ENCODE measurements around the gene TNIK.

The TNIK gene

GRCh38 chr3:171092467-171092911 lies 367.7 kb downstream of the TNIK start:
- Histone ChIP-seq H3K4me1 (peaks cover 0 to 7% (median 0%) of the 10 kb centered on the region in 4 donors), H3K9me3 (no peaks in the 10 kb centered on the region), H3K27ac (no peak overlapping the region), H3K27me3 (no peaks in the 10 kb centered on the region), H3K4me3 (no peak overlapping the region), H3K36me3 (peaks cover 0 to 4% (median 0%) of the 10 kb centered on the region in 3 donors)
- DNase-seq = no peak
- TF ChIP-seq, protein P1, sequence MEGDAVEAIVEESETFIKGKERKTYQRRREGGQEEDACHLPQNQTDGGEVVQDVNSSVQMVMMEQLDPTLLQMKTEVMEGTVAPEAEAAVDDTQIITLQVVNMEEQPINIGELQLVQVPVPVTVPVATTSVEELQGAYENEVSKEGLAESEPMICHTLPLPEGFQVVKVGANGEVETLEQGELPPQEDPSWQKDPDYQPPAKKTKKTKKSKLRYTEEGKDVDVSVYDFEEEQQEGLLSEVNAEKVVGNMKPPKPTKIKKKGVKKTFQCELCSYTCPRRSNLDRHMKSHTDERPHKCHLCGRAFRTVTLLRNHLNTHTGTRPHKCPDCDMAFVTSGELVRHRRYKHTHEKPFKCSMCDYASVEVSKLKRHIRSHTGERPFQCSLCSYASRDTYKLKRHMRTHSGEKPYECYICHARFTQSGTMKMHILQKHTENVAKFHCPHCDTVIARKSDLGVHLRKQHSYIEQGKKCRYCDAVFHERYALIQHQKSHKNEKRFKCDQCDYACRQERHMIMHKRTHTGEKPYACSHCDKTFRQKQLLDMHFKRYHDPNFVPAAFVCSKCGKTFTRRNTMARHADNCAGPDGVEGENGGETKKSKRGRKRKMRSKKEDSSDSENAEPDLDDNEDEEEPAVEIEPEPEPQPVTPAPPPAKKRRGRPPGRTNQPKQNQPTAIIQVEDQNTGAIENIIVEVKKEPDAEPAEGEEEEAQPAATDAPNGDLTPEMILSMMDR (IDR thresholded peaks at IDR 0.05) = no peak
- intact Hi-C loops (cut with DNase I; ENCODE audit: low total_unique reads) = no loop called here

- no peaks in the 10 kb centered on the region for H3K9me3 ChIP-seq
- TF ChIP-seq, protein P1 (IDR thresholded peaks at IDR 0.05) = no peak
- intact Hi-C loops (cut with DNase I; ENCODE audit: low total_unique reads) = no loop called here
- H3K27me3 ChIP-seq = no peaks in the 10 kb centered on the region
- no peak overlapping the region for H3K27ac ChIP-seq
- no peak overlapping the region for H3K4me3 ChIP-seq
- peaks cover 0 to 11% (median 2%) of the 10 kb centered on the region in 3 donors for H3K36me3 ChIP-seq
- no peak for DNase-seq
- peaks cover 0 to 7% (median 0%) of the 10 kb centered on the region in 4 donors for H3K4me1 ChIP-seq
Measured at GRCh38 chr3:171090321-171090720, 369.9 kb downstream of the TNIK start.

DNA sequence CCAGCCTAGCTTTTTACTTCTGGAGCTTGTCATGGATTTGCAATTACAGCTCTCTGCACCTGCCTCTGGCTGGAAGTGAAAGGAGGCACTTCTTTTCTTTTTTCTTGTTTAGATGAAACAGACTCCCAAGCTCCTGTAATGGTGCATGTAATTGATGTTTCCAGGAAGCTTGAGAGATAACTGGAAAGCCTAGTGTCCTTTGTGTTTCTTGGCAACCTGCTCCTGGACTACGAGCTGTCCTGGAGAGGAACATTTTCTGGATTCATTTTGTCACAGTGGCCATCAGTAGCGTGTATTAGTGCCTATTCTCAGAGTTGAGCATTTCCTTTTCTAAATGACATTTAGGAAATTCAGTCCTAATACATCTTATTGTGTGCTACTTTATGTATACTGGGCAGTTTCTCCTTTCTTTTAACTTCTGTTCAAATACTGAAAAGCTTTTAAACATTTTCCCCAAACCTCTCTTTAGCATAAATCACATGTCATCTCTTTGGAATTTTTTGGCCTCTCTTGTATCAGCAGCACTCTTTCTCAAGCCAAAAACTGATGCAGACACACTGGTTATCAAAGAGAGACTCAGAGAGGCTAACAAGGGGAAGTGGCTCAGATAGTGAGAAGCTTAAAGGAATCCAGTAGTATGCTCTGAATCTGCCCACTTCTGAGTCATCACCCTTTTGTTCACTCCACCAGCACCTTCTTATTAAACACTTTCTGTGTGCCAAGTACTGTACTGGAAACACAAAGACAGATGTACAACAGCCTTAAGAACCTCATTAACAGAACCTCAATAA lies 371.0 kb downstream of the TNIK start:
- TF ChIP-seq, protein P1 (IDR thresholded peaks at IDR 0.05) = no peak
- Histone ChIP-seq H3K27ac (no peak overlapping the region), H3K36me3 (peaks cover 0 to 13% (median 4%) of the 10 kb centered on the region in 3 donors), H3K27me3 (no peaks in the 10 kb centered on the region), H3K9me3 (no peaks in the 10 kb centered on the region), H3K4me1 (peaks cover 0 to 7% (median 0%) of the 10 kb centered on the region in 4 donors), H3K4me3 (no peak overlapping the region)
- DNase-seq = no peak
- intact Hi-C loops (cut with DNase I; ENCODE audit: low total_unique reads) = no loop called here

- Histone ChIP-seq H3K4me3 (no peak overlapping the region), H3K27ac (no peak overlapping the region), H3K36me3 (peaks cover 0 to 18% (median 8%) of the 10 kb centered on the region in 3 donors), H3K27me3 (no peaks in the 10 kb centered on the region), H3K4me1 (peaks cover 0 to 7% (median 0%) of the 10 kb centered on the region in 4 donors), H3K9me3 (no peaks in the 10 kb centered on the region)
- TF ChIP-seq, protein P1 (IDR thresholded peaks at IDR 0.05) = no peak
- DNase-seq = no peak
- intact Hi-C loops (cut with DNase I; ENCODE audit: low total_unique reads) = no loop called here
Measured at GRCh38 chr3:171088496-171088895, 371.7 kb downstream of the TNIK start.

DNA sequence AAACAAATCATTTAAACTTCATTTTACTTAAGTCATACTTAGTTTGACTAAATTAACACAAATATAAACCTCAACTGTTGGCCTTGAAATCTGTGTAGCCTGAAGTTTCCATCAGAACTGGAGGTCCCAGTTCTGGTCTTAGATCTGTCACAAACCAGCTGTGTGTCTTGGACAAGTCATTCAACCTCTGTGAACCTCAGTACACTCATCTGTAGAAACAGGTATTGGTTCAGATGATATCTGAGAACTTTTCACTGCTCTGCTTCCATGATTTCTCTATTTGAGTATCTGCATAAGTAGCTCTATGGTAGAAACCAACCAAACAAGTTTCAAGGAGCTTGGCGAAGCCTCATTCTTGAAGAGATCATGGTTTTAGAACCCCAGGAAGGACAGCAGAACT lies 373.3 kb downstream of the TNIK start:
- TF ChIP-seq, protein P1 (IDR thresholded peaks at IDR 0.05) = no peak
- Histone ChIP-seq H3K4me3 (no peak overlapping the region), H3K9me3 (no peaks in the 10 kb centered on the region), H3K36me3 (peaks cover 0 to 18% (median 18%) of the 10 kb centered on the region in 3 donors), H3K27ac (no peak overlapping the region), H3K4me1 (peaks cover 0 to 7% (median 0%) of the 10 kb centered on the region in 4 donors), H3K27me3 (no peaks in the 10 kb centered on the region)
- intact Hi-C loops (cut with DNase I; ENCODE audit: low total_unique reads) = no loop called here
- DNase-seq = no peak

All from tibial artery (tissue), 4 donors.